Liver (tissue), 3 donors: ENCODE measurements around the gene SYNDIG1.

Experiments
- CTCF ChIP-seq: fragments of 150-350 bp; IDR thresholded peaks from 2 replicates; pipeline ENCODE4 v1.5.1; 2017; ENCODE audit warnings: improper control_type of control experiment, low read depth, low read length; ENCODE audit not compliant: missing input control
- FOXA2 ChIP-seq: IDR thresholded peaks from 2 replicates; pipeline ENCODE4 v1.6.1; 2016; ENCODE audit warnings: antibody characterized with exemption
- JUND ChIP-seq, 2 donors: IDR thresholded peaks; 2 replicates each; pipeline ENCODE4 v1.6.1; 2016; ENCODE audit warnings: antibody characterized with exemption in 2 of 2
- TAF1 ChIP-seq: conservative IDR thresholded peaks from 2 replicates; pipeline ENCODE4 v1.6.1; 2016; ENCODE audit warnings: antibody characterized with exemption, mild to moderate bottlenecking
- YY1 ChIP-seq: IDR thresholded peaks from 2 replicates; pipeline ENCODE4 v1.6.1; 2016; ENCODE audit warnings: antibody characterized with exemption, mild to moderate bottlenecking
- TF ChIP-seq, protein P1 (sequence below): IDR thresholded peaks from 2 replicates; pipeline ENCODE4 v1.6.1; 2016; ENCODE audit warnings: antibody characterized with exemption
- TF ChIP-seq, protein P2 (sequence below): IDR thresholded peaks from 2 replicates; pipeline ENCODE4 v1.6.1; 2016; ENCODE audit warnings: antibody characterized with exemption, mild to moderate bottlenecking
- donor health status: healthy.
- donor health status: healthy.

- TF ChIP-seq CTCF: no peak
- no peak for TF ChIP-seq TAF1
- no peak for TF ChIP-seq YY1
- TF ChIP-seq, protein P1, sequence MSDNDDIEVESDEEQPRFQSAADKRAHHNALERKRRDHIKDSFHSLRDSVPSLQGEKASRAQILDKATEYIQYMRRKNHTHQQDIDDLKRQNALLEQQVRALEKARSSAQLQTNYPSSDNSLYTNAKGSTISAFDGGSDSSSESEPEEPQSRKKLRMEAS: no peak
- TF ChIP-seq JUND (IDR thresholded peaks at IDR 0.05): no peak
- TF ChIP-seq FOXA2: no peak
- TF ChIP-seq, protein P2, sequence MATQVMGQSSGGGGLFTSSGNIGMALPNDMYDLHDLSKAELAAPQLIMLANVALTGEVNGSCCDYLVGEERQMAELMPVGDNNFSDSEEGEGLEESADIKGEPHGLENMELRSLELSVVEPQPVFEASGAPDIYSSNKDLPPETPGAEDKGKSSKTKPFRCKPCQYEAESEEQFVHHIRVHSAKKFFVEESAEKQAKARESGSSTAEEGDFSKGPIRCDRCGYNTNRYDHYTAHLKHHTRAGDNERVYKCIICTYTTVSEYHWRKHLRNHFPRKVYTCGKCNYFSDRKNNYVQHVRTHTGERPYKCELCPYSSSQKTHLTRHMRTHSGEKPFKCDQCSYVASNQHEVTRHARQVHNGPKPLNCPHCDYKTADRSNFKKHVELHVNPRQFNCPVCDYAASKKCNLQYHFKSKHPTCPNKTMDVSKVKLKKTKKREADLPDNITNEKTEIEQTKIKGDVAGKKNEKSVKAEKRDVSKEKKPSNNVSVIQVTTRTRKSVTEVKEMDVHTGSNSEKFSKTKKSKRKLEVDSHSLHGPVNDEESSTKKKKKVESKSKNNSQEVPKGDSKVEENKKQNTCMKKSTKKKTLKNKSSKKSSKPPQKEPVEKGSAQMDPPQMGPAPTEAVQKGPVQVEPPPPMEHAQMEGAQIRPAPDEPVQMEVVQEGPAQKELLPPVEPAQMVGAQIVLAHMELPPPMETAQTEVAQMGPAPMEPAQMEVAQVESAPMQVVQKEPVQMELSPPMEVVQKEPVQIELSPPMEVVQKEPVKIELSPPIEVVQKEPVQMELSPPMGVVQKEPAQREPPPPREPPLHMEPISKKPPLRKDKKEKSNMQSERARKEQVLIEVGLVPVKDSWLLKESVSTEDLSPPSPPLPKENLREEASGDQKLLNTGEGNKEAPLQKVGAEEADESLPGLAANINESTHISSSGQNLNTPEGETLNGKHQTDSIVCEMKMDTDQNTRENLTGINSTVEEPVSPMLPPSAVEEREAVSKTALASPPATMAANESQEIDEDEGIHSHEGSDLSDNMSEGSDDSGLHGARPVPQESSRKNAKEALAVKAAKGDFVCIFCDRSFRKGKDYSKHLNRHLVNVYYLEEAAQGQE: no peak
Measured at GRCh38 chr20:24698706-24699206, 229.3 kb downstream of the SYNDIG1 start.
